ENCODE measurements around the gene TMED5. TPM values are rescaled to one million over a fixed set of nuclear protein-coding genes. Genes with fewer than 3 reads are reported as not detected.

TMED5 gene
- total RNA-seq, 1 donor from 2014 or later, result 33.6 TPM

- Mint-ChIP-seq H3K27me3 (ENCODE audit: low read depth) (no peaks in the 10 kb centered on the region), H3K4me1 (ENCODE audit: low read depth) (peaks cover 6% of the 10 kb centered on the region), H3K36me3 (ENCODE audit: low read depth) (peaks cover 13% of the 10 kb centered on the region), H3K27ac (ENCODE audit: unreplicated experiment) (no peak overlapping the region), H3K4me3 (ENCODE audit: unreplicated experiment) (no peak overlapping the region), H3K9me3 (ENCODE audit: low read depth) (no peaks in the 10 kb centered on the region)
- no peak for TF ChIP-seq CTCF (IDR thresholded peaks at IDR 0.05)
- DNase-seq (ENCODE audit: low spot score), result no peak
Measured at GRCh38 chr1:93150729-93151128, 29.5 kb downstream of the TMED5 start.

GRCh38 chr1:93148001-93148400 lies 32.2 kb downstream of the TMED5 start:
- Mint-ChIP-seq H3K36me3 (ENCODE audit: low read depth) (peaks cover 12% of the 10 kb centered on the region), H3K4me3 (ENCODE audit: unreplicated experiment) (no peak overlapping the region), H3K27me3 (ENCODE audit: low read depth) (no peaks in the 10 kb centered on the region), H3K9me3 (ENCODE audit: low read depth) (no peaks in the 10 kb centered on the region), H3K4me1 (ENCODE audit: low read depth) (peaks cover 10% of the 10 kb centered on the region), H3K27ac (ENCODE audit: unreplicated experiment) (no peak overlapping the region)
- DNase-seq (ENCODE audit: low spot score), result no peak
- TF ChIP-seq CTCF (IDR thresholded peaks at IDR 0.05), result no peak

GRCh38 chr1:93143769-93144168 lies 36.4 kb downstream of the TMED5 start:
- no peak overlapping the region for H3K27ac Mint-ChIP-seq (ENCODE audit: unreplicated experiment)
- no peak for TF ChIP-seq CTCF (IDR thresholded peaks at IDR 0.05)
- peaks cover 12% of the 10 kb centered on the region for H3K36me3 Mint-ChIP-seq (ENCODE audit: low read depth)
- no peak for DNase-seq (ENCODE audit: low spot score)
- no peak overlapping the region for H3K4me3 Mint-ChIP-seq (ENCODE audit: unreplicated experiment)
- H3K27me3 Mint-ChIP-seq (ENCODE audit: low read depth), result no peaks in the 10 kb centered on the region
- no peaks in the 10 kb centered on the region for H3K9me3 Mint-ChIP-seq (ENCODE audit: low read depth)
- peaks cover 17% of the 10 kb centered on the region for H3K4me1 Mint-ChIP-seq (ENCODE audit: low read depth)

GRCh38 chr1:93143136-93143535 lies 37.1 kb downstream of the TMED5 start:
- Mint-ChIP-seq H3K4me1 (ENCODE audit: low read depth) (peaks cover 19% of the 10 kb centered on the region), H3K36me3 (ENCODE audit: low read depth) (peaks cover 9% of the 10 kb centered on the region), H3K27ac (ENCODE audit: unreplicated experiment) (peak overlapping the region; percentile 2), H3K27me3 (ENCODE audit: low read depth) (no peaks in the 10 kb centered on the region), H3K4me3 (ENCODE audit: unreplicated experiment) (no peak overlapping the region), H3K9me3 (ENCODE audit: low read depth) (no peaks in the 10 kb centered on the region)
- no peak for DNase-seq (ENCODE audit: low spot score)
- TF ChIP-seq CTCF (IDR thresholded peaks at IDR 0.05), result no peak

- H3K27me3 Mint-ChIP-seq (ENCODE audit: low read depth), result no peaks in the 10 kb centered on the region
- no peaks in the 10 kb centered on the region for H3K9me3 Mint-ChIP-seq (ENCODE audit: low read depth)
- H3K36me3 Mint-ChIP-seq (ENCODE audit: low read depth), result peaks cover 6% of the 10 kb centered on the region
Measured at GRCh38 chr1:93142161-93142560, 38.1 kb downstream of the TMED5 start.

More at GRCh38 chr1:93142161-93142560, 38.1 kb downstream of the TMED5 start:
- Mint-ChIP-seq H3K27ac (ENCODE audit: unreplicated experiment) (no peak overlapping the region), H3K4me3 (ENCODE audit: unreplicated experiment) (no peak overlapping the region), H3K4me1 (ENCODE audit: low read depth) (peaks cover 13% of the 10 kb centered on the region)
- DNase-seq (ENCODE audit: low spot score), result no peak
- no peak for TF ChIP-seq CTCF (IDR thresholded peaks at IDR 0.05)

Measured in chondrocyte (in vitro differentiated cells).